Measurements from ENCODE around the gene PDLIM1.

The PDLIM1 gene

GRCh38 chr10:95303535-95303934 lies 12.7 kb upstream of the PDLIM1 start:
- Histone ChIP-seq H3K27me3 (ENCODE audit: insufficient read depth, low read length, poor library complexity, severe bottlenecking) (no peaks in the 10 kb centered on the region), H3K79me2 (ENCODE audit: insufficient read depth, low read length) (no peaks in the 10 kb centered on the region), H3K4me3 (ENCODE audit: low read length, poor library complexity, severe bottlenecking) (no peak overlapping the region), H3K4me1 (ENCODE audit: insufficient read depth, low read length, poor library complexity, severe bottlenecking) (peaks cover 44% of the 10 kb centered on the region), H3K9me2 (replicated peaks; ENCODE audit: low read depth, low read length) (no peaks in the 10 kb centered on the region), H3K36me3 (ENCODE audit: insufficient read depth, low read length) (no peaks in the 10 kb centered on the region), H3K4me2 (ENCODE audit: low read depth, low read length, poor library complexity, severe bottlenecking) (no peak overlapping the region), H3F3A (ENCODE audit: low read depth) (no peaks in the 10 kb centered on the region), H3K9me3 (ENCODE audit: insufficient read depth, low read depth, low read length) (no peaks in the 10 kb centered on the region), H3K9ac (ENCODE audit: low read depth, low read length, poor library complexity, severe bottlenecking) (no peak overlapping the region), H4K20me1 (ENCODE audit: insufficient read depth, low read length, poor library complexity, severe bottlenecking) (no peaks in the 10 kb centered on the region), H2AFZ (ENCODE audit: low read length) (peak overlapping the region; percentile 49; the same call in 1 of the 2 replicates)
- TF ChIP-seq EZH2phosphoT487 (IDR thresholded peaks at IDR 0.05; ENCODE audit: borderline replicate concordance), result no peak
- TF ChIP-seq, protein P1, sequence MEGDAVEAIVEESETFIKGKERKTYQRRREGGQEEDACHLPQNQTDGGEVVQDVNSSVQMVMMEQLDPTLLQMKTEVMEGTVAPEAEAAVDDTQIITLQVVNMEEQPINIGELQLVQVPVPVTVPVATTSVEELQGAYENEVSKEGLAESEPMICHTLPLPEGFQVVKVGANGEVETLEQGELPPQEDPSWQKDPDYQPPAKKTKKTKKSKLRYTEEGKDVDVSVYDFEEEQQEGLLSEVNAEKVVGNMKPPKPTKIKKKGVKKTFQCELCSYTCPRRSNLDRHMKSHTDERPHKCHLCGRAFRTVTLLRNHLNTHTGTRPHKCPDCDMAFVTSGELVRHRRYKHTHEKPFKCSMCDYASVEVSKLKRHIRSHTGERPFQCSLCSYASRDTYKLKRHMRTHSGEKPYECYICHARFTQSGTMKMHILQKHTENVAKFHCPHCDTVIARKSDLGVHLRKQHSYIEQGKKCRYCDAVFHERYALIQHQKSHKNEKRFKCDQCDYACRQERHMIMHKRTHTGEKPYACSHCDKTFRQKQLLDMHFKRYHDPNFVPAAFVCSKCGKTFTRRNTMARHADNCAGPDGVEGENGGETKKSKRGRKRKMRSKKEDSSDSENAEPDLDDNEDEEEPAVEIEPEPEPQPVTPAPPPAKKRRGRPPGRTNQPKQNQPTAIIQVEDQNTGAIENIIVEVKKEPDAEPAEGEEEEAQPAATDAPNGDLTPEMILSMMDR (conservative IDR thresholded peaks at IDR 0.05; ENCODE audit: low read length), result no peak

DNA sequence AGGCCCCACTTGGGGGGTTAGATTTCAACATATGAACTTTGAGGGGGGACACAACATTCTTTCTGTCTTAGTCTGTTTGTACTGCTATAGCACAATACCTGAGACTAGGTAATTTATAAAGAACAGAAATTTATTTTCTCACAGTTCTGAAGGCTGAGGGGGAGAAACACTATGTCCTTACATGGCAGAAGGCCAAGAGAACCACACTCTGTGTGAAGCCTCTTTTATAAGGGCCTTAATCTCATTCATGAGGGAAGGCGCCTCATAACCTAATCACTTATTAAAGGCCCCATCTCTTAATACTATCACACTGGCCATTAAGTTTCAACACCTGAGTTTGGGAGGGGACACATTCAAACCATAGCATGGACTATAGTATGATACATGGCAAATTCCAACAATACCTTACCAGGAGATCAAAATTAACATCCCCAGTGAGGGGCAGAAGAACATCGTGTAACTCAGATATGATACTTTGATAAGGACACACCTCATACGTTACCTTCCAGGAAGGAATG lies 9.3 kb upstream of the PDLIM1 start:
- Histone ChIP-seq H3K4me3 (ENCODE audit: low read length, poor library complexity, severe bottlenecking) (no peak overlapping the region), H3K4me2 (ENCODE audit: low read depth, low read length, poor library complexity, severe bottlenecking) (no peak overlapping the region), H3K9ac (ENCODE audit: low read depth, low read length, poor library complexity, severe bottlenecking) (no peak overlapping the region), H3F3A (ENCODE audit: low read depth) (peaks cover 16% of the 10 kb centered on the region), H3K4me1 (ENCODE audit: insufficient read depth, low read length, poor library complexity, severe bottlenecking) (peaks cover 60% of the 10 kb centered on the region), H2AFZ (ENCODE audit: low read length) (no peak overlapping the region; the same call in 1 of the 2 replicates), H3K27me3 (ENCODE audit: insufficient read depth, low read length, poor library complexity, severe bottlenecking) (no peaks in the 10 kb centered on the region), H3K36me3 (ENCODE audit: insufficient read depth, low read length) (no peaks in the 10 kb centered on the region), H3K9me2 (replicated peaks; ENCODE audit: low read depth, low read length) (no peaks in the 10 kb centered on the region), H4K20me1 (ENCODE audit: insufficient read depth, low read length, poor library complexity, severe bottlenecking) (no peaks in the 10 kb centered on the region), H3K9me3 (ENCODE audit: insufficient read depth, low read depth, low read length) (no peaks in the 10 kb centered on the region), H3K79me2 (ENCODE audit: insufficient read depth, low read length) (no peaks in the 10 kb centered on the region)
- TF ChIP-seq, protein P1 (conservative IDR thresholded peaks at IDR 0.05; ENCODE audit: low read length), result no peak
- TF ChIP-seq EZH2phosphoT487 (IDR thresholded peaks at IDR 0.05; ENCODE audit: borderline replicate concordance), result no peak

- H3K9me2 ChIP-seq (replicated peaks; ENCODE audit: low read depth, low read length), result no peaks in the 10 kb centered on the region
- H3K9ac ChIP-seq (ENCODE audit: low read depth, low read length, poor library complexity, severe bottlenecking), result peak overlapping the region; percentile 100
- no peaks in the 10 kb centered on the region for H3K79me2 ChIP-seq (ENCODE audit: insufficient read depth, low read length)
- 0 out of 2 replicates have a peak overlapping the region, but pooled peaks have one; percentile 2 for H2AFZ ChIP-seq (ENCODE audit: low read length)
- H3F3A ChIP-seq (ENCODE audit: low read depth), result peaks cover 26% of the 10 kb centered on the region
- TF ChIP-seq EZH2phosphoT487 (IDR thresholded peaks at IDR 0.05; ENCODE audit: borderline replicate concordance), result no peak
- TF ChIP-seq, protein P1 (conservative IDR thresholded peaks at IDR 0.05; ENCODE audit: low read length), result no peak
- H3K4me2 ChIP-seq (ENCODE audit: low read depth, low read length, poor library complexity, severe bottlenecking), result peak overlapping the region; percentile 94
- H4K20me1 ChIP-seq (ENCODE audit: insufficient read depth, low read length, poor library complexity, severe bottlenecking), result no peaks in the 10 kb centered on the region
- H3K9me3 ChIP-seq (ENCODE audit: insufficient read depth, low read depth, low read length), result no peaks in the 10 kb centered on the region
- H3K4me1 ChIP-seq (ENCODE audit: insufficient read depth, low read length, poor library complexity, severe bottlenecking), result peaks cover 73% of the 10 kb centered on the region
- peak overlapping the region; percentile 38 for H3K4me3 ChIP-seq (ENCODE audit: low read length, poor library complexity, severe bottlenecking)
- H3K36me3 ChIP-seq (ENCODE audit: insufficient read depth, low read length), result no peaks in the 10 kb centered on the region
- no peaks in the 10 kb centered on the region for H3K27me3 ChIP-seq (ENCODE audit: insufficient read depth, low read length, poor library complexity, severe bottlenecking)
Measured at GRCh38 chr10:95297402-95297801, 6.6 kb upstream of the PDLIM1 start.
